Spleen (tissue), 11 donors: ENCODE measurements around the gene SLC35F3. TPM values are rescaled to one million over a fixed set of nuclear protein-coding genes. Genes with fewer than 3 reads are reported as not detected.

Experiments
- DNase-seq: peaks from one replicate; pipeline ENCODE4 v3.0.0-alpha.2; 2020
- H3K27ac ChIP-seq, 8 donors: fragments of 200-600 bp; sonication (generic) in 7 of 8; 1 replicate in 4 of 8; 2 replicates in 4 of 8; pipeline versions ENCODE4 v1.5.0 to v1.8.0; 2016 to 2021; ENCODE audit warnings: inconsistent platforms in 4 of 8, mild to moderate bottlenecking in 4 of 8, moderate library complexity in 1 of 8
- H3K27me3 ChIP-seq, 7 donors: fragments of 200-600 bp; sonication (generic) in 6 of 7; replicated peaks in 1 of 7; 1 replicate in 4 of 7; 2 replicates in 3 of 7; pipeline versions ENCODE4 v1.5.0 to v1.8.0; 2016 to 2021; ENCODE audit warnings: inconsistent platforms in 3 of 7, mild to moderate bottlenecking in 1 of 7
- H3K36me3 ChIP-seq, 6 donors: fragments of 200-600 bp; sonication (generic) in 5 of 6; 1 replicate in 4 of 6; 2 replicates in 2 of 6; pipeline versions ENCODE4 v1.5.0 to v1.8.0; 2016 to 2021; ENCODE audit warnings: inconsistent platforms in 2 of 6
- H3K4me1 ChIP-seq, 6 donors: fragments of 200-600 bp; sonication (generic) in 5 of 6; 1 replicate in 3 of 6; 2 replicates in 3 of 6; pipeline versions ENCODE4 v1.5.0 to v1.8.0; 2016 to 2021; ENCODE audit warnings: inconsistent platforms in 3 of 6
- H3K4me3 ChIP-seq, 8 donors: fragments of 200-600 bp; sonication (generic) in 7 of 8; 1 replicate in 4 of 8; 2 replicates in 4 of 8; pipeline versions ENCODE4 v1.5.0 to v1.8.0; 2016 to 2021; ENCODE audit warnings: inconsistent platforms in 4 of 8, mild to moderate bottlenecking in 4 of 8, moderate library complexity in 2 of 8
- H3K9me3 ChIP-seq, 8 donors: fragments of 200-600 bp; sonication (generic) in 7 of 8; 1 replicate in 4 of 8; 2 replicates in 4 of 8; pipeline versions ENCODE4 v1.5.0 to v1.8.0; 2016 to 2021; ENCODE audit warnings: inconsistent platforms in 4 of 8
- POLR2A ChIP-seq, 3 donors: fragments of 450-650 bp; IDR thresholded peaks; one replicate each; pipeline ENCODE4 v1.5.1; 2017; ENCODE audit warnings: antibody characterized with exemption in 3 of 3, mild to moderate bottlenecking in 1 of 3
- POLR2AphosphoS5 ChIP-seq, 3 donors: sonication (generic); formaldehyde crosslinking; IDR thresholded peaks; one replicate each; pipeline ENCODE4 v1.5.1; 2017; ENCODE audit warnings: antibody characterized with exemption in 3 of 3
- WGBS, 5 donors: extraction: QIAGEN DNeasy Blood & Tissue Kit in 3 of 5; methylation state at CpG; one replicate each; pipeline versions ENCODE4 v1.1.5 to v1.1.7; 2013 to 2018; 5-methylcytosine and 5-hydroxymethylcytosine counted together
- intact Hi-C: fragments of 100-400 bp; cut with DNase I; formaldehyde crosslinking; loops from one replicate; pipeline ENCODE4 v1.15.0; 2023; ENCODE audit warnings: low total_unique reads
- polyA plus RNA-seq, 3 donors: library from polyadenylated mRNA; stranded (reverse); fragments of 200-250 nt; gene quantifications; one replicate each; pipeline ENCODE4 v1.2.1, GENCODE V29; 2013
- total RNA-seq, 7 donors: library from RNA; depleted of rRNA in 3 of 7; stranded (reverse); fragments of >200 nt in 3 of 7; fragmentation: NEBNext Ultra II Directional in 4 of 7; extraction: Animal tissue kit (Norgen Biotek cat#: 25700) in 4 of 7; gene quantifications; one replicate each; pipeline versions ENCODE4 v1.1.0 to v1.2.1, GENCODE V29; 2016 to 2021
- TF ChIP-seq, protein P1 (sequence below), 11 experiments: fragments of 200-600 bp in 7 of 11; fragments of 450-650 bp in 4 of 11; sonication (generic) in 4 of 11; IDR thresholded peaks in 8 of 11; conservative IDR thresholded peaks in 3 of 11; 1 replicate in 7 of 11; 2 replicates in 4 of 11; pipeline versions ENCODE4 v1.4.0 to v1.8.0; 2016 to 2021; ENCODE audit warnings: antibody characterized with exemption in 11 of 11, inconsistent platforms in 4 of 11, mild to moderate bottlenecking in 1 of 11
- donor health status: healthy with polysubstance abuse.
- donor health status: DM: no; HTN: no; CAD: no; lungs with moderate emphysema.
- donor health status: DM: no; HTN: no; CAD: no.
- donor health status: Bipolar disorder and iron deficiency.
- donor health status: healthy.
- donor health status: DM: no; HTN: no; CAD: no.
- donor health status: DM: yes; HTN: yes; CAD: no.

SLC35F3 gene
- total and polyA plus RNA-seq, 10 donors: 0.03 to 0.44 (median 0.11) TPM; not detected in 5

- TF ChIP-seq POLR2A (IDR thresholded peaks at IDR 0.05): no peak
- no peak for TF ChIP-seq POLR2AphosphoS5 (IDR thresholded peaks at IDR 0.05)
- TF ChIP-seq, protein P1, sequence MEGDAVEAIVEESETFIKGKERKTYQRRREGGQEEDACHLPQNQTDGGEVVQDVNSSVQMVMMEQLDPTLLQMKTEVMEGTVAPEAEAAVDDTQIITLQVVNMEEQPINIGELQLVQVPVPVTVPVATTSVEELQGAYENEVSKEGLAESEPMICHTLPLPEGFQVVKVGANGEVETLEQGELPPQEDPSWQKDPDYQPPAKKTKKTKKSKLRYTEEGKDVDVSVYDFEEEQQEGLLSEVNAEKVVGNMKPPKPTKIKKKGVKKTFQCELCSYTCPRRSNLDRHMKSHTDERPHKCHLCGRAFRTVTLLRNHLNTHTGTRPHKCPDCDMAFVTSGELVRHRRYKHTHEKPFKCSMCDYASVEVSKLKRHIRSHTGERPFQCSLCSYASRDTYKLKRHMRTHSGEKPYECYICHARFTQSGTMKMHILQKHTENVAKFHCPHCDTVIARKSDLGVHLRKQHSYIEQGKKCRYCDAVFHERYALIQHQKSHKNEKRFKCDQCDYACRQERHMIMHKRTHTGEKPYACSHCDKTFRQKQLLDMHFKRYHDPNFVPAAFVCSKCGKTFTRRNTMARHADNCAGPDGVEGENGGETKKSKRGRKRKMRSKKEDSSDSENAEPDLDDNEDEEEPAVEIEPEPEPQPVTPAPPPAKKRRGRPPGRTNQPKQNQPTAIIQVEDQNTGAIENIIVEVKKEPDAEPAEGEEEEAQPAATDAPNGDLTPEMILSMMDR (IDR thresholded peaks at IDR 0.05 in 8 of 11, conservative IDR thresholded peaks at IDR 0.05 in 3 of 11): no peak
- Histone ChIP-seq H3K9me3 (no peaks in the 10 kb centered on the region), H3K4me1 (no peaks in the 10 kb centered on the region), H3K4me3 (no peak overlapping the region), H3K27me3 (peaks cover 0 to 14% (median 0%) of the 10 kb centered on the region in 7 donors), H3K36me3 (no peaks in the 10 kb centered on the region), H3K27ac (no peak overlapping the region)
- DNase-seq: no peak
- intact Hi-C loops: no loop called here
- 92 to 97% (median 95%) methylated on average over 2 of the region's 2 CpGs for WGBS, 5 donors
These were observed 228.3 kb downstream of the SLC35F3 start for GRCh38 chr1:234132795-234133194.

- H3K9me3 ChIP-seq: no peaks in the 10 kb centered on the region
- TF ChIP-seq, protein P1 (IDR thresholded peaks at IDR 0.05 in 8 of 11, conservative IDR thresholded peaks at IDR 0.05 in 3 of 11): no peak
- no peak for TF ChIP-seq POLR2A (IDR thresholded peaks at IDR 0.05)
- no peak for TF ChIP-seq POLR2AphosphoS5 (IDR thresholded peaks at IDR 0.05)
- no peak for DNase-seq
- no peak overlapping the region for H3K4me3 ChIP-seq
- H3K27ac ChIP-seq: no peak overlapping the region
- H3K36me3 ChIP-seq: no peaks in the 10 kb centered on the region
- WGBS, 5 donors: 79 to 90% (median 83%) methylated on average over 5 of the region's 5 CpGs
- intact Hi-C loops: no loop called here
- H3K27me3 ChIP-seq: no peaks in the 10 kb centered on the region
- H3K4me1 ChIP-seq: no peaks in the 10 kb centered on the region
These were observed 230.4 kb downstream of the SLC35F3 start for GRCh38 chr1:234134878-234135277.

- no peaks in the 10 kb centered on the region for H3K27me3 ChIP-seq
- H3K4me3 ChIP-seq: no peak overlapping the region
- 75 to 87% (median 79%) methylated on average over 4 of the region's 4 CpGs for WGBS, 5 donors
- H3K27ac ChIP-seq: no peak overlapping the region
- no peak for DNase-seq
- TF ChIP-seq POLR2AphosphoS5 (IDR thresholded peaks at IDR 0.05) (no peak), POLR2A (IDR thresholded peaks at IDR 0.05) (no peak)
- TF ChIP-seq, protein P1 (IDR thresholded peaks at IDR 0.05 in 8 of 11, conservative IDR thresholded peaks at IDR 0.05 in 3 of 11): no peak
- intact Hi-C loops: no loop called here
- H3K36me3 ChIP-seq: no peaks in the 10 kb centered on the region
- no peaks in the 10 kb centered on the region for H3K9me3 ChIP-seq
- no peaks in the 10 kb centered on the region for H3K4me1 ChIP-seq
These were observed 231.0 kb downstream of the SLC35F3 start for GRCh38 chr1:234135501-234135900.

DNA sequence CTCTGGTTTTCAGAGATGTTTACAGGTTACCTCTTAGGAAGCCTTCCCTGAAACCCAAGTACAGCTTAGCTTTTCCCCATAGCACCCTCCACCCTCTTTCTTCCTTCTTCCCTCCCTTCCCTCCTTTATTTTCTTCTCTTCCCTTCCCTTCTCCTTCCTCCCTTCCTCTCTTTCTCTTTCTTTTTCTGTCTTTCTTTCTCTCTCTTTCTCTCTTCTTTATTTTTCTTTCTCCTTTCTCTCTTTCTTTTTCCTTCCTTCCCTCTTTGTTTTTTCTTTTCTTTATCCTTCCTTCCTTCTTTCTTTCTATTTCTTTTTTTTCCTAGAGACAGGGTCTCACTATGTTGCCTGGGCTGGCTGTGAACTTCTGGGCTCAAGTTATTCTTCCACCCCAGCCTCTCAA, 231.6 kb downstream of the SLC35F3 start:
- intact Hi-C loops: no loop called here

More for the DNA sequence above, 231.6 kb downstream of the SLC35F3 start:
- DNase-seq: no peak
- H3K27me3 ChIP-seq: no peaks in the 10 kb centered on the region
- H3K36me3 ChIP-seq: no peaks in the 10 kb centered on the region
- no peaks in the 10 kb centered on the region for H3K9me3 ChIP-seq
- no peak overlapping the region for H3K4me3 ChIP-seq
- no peaks in the 10 kb centered on the region for H3K4me1 ChIP-seq
- TF ChIP-seq POLR2A (IDR thresholded peaks at IDR 0.05): no peak
- TF ChIP-seq, protein P1 (IDR thresholded peaks at IDR 0.05 in 8 of 11, conservative IDR thresholded peaks at IDR 0.05 in 3 of 11): no peak
- no peak for TF ChIP-seq POLR2AphosphoS5 (IDR thresholded peaks at IDR 0.05)
- no peak overlapping the region for H3K27ac ChIP-seq
